Ascending aorta (tissue), 2 donors: ENCODE data around the gene CPD. TPM values are rescaled to one million over a fixed set of nuclear protein-coding genes. Genes with fewer than 3 reads are reported as not detected.

ENCODE experiments used
- DNase-seq, 2 donors: peaks; one replicate each; pipeline ENCODE4 v3.0.0-alpha.2; 2019; ENCODE audit warnings: low spot score in 2 of 2
- H3K27ac ChIP-seq, 2 donors: fragments of 200-600 bp; sonication (generic); one replicate each; pipeline ENCODE4 v1.5.1; 2016 to 2017; ENCODE audit warnings: mild to moderate bottlenecking in 1 of 2
- H3K27me3 ChIP-seq: fragments of 200-600 bp; sonication (generic); one replicate; pipeline ENCODE4 v1.5.1; 2017
- H3K36me3 ChIP-seq, 2 donors: fragments of 200-600 bp; sonication (generic); one replicate each; pipeline ENCODE4 v1.5.1; 2016
- H3K4me1 ChIP-seq, 2 donors: fragments of 200-600 bp; sonication (generic); one replicate each; pipeline ENCODE4 v1.5.1; 2016 to 2017; ENCODE audit warnings: mild to moderate bottlenecking in 1 of 2
- H3K4me3 ChIP-seq, 2 donors: fragments of 200-600 bp; sonication (generic); one replicate each; pipeline ENCODE4 v1.5.1; 2016 to 2017; ENCODE audit warnings: mild to moderate bottlenecking in 1 of 2
- H3K9me3 ChIP-seq, 2 donors: fragments of 200-600 bp; sonication (generic); one replicate each; pipeline ENCODE4 v1.5.1; 2016
- intact Hi-C: fragments of 100-400 bp; cut with DNase I; formaldehyde crosslinking; loops from one replicate; pipeline ENCODE4 v1.15.1; 2023
- total RNA-seq: library from RNA; depleted of rRNA; stranded (reverse); fragments of >200 nt; gene quantifications from one replicate; pipeline ENCODE4 v1.1.0, GENCODE V29; 2016
- TF ChIP-seq, protein P1 (sequence below), 3 experiments: fragments of 200-600 bp in 2 of 3; fragments of 450-650 bp in 1 of 3; sonication (generic) in 2 of 3; IDR thresholded peaks; one replicate each; pipeline ENCODE4 v1.5.1; 2016 to 2019; ENCODE audit warnings: antibody characterized with exemption in 3 of 3, mild to moderate bottlenecking in 1 of 3, moderate library complexity in 1 of 3

CPD gene
- total RNA-seq, 1 donor from 2014 or later, result 141 TPM

DNA sequence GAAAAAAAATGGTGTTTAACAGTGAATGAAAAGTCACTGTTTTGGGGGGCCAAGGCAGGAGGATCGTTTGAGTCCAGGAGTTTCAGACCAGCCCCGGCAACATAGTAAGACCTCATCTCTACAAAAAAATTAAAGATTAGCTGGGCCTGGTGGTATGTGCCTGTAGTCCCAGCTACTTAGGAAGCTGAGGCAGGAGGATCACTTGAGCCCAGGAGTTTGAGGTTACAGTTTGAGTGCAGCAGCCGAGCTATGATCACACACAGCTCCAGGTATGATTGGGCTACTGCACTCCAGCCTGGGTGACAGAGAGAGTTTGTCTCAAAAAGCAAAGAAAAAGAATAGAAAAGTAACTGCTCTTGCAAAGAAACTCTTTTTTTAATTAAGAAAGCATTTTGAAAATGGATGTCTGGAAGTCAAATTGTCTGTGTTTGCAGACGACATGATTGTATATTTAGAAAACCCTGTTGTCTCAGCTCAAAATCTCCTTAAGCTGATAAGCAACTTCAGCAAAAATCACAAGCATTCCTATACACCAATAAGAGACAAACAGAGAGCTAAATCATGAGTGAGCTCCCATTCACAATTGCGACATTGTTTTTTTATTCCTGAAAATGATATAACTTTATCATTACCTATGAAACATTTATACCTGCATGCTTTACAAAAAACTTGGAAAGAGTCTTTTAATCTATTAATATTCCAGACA, 20.5 kb upstream of the CPD start:
- TF ChIP-seq, protein P1, sequence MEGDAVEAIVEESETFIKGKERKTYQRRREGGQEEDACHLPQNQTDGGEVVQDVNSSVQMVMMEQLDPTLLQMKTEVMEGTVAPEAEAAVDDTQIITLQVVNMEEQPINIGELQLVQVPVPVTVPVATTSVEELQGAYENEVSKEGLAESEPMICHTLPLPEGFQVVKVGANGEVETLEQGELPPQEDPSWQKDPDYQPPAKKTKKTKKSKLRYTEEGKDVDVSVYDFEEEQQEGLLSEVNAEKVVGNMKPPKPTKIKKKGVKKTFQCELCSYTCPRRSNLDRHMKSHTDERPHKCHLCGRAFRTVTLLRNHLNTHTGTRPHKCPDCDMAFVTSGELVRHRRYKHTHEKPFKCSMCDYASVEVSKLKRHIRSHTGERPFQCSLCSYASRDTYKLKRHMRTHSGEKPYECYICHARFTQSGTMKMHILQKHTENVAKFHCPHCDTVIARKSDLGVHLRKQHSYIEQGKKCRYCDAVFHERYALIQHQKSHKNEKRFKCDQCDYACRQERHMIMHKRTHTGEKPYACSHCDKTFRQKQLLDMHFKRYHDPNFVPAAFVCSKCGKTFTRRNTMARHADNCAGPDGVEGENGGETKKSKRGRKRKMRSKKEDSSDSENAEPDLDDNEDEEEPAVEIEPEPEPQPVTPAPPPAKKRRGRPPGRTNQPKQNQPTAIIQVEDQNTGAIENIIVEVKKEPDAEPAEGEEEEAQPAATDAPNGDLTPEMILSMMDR (IDR thresholded peaks at IDR 0.05), result no peak
- Histone ChIP-seq H3K36me3 (no peaks in the 10 kb centered on the region), H3K27me3 (no peaks in the 10 kb centered on the region), H3K4me1 (no peaks in the 10 kb centered on the region), H3K4me3 (no peak overlapping the region), H3K27ac (no peak overlapping the region), H3K9me3 (peaks cover 0 to 7% of the 10 kb centered on the region in 2 donors)
- DNase-seq, result no peak
- intact Hi-C loops, result no loop called here

DNA sequence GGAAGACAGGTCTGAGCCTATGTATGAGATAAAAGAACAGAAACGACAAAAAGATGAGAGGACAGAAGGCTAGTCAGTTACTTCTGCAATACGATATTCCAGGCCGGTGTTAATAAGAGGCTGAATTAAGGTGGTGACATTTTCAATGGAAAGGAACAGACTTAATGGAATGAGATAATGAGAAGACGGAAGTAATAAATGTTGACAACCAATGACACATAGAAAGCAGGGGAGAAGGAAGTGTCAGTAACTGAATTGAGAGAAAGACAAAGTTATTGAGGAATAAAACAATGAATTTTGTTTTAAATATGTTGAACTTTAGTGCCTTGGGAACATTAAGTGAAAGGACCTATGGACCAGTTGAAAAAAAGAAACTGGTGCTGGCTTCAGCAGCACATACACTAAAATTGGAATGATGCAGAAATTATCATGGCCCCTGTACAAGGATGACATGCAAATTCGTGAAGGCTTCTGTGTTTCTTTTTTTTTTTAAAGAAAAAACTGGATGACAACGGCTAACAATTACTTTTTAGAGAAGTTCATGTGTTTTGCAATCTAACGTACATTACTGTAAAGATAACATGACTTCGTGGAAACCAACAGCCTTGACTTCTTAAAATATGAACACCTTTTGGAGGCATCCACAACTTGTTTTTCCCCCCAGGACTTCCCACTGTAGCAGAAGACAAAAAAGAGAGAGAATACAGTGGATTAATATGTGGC, 18.5 kb upstream of the CPD start:
- no peak for DNase-seq
- no peak overlapping the region for H3K27ac ChIP-seq
- no peak overlapping the region for H3K4me3 ChIP-seq
- no peaks in the 10 kb centered on the region for H3K27me3 ChIP-seq
- H3K9me3 ChIP-seq, result peaks cover 0 to 7% of the 10 kb centered on the region in 2 donors
- intact Hi-C loops, result no loop called here
- H3K36me3 ChIP-seq, result no peaks in the 10 kb centered on the region
- H3K4me1 ChIP-seq, result no peaks in the 10 kb centered on the region
- TF ChIP-seq, protein P1 (IDR thresholded peaks at IDR 0.05), result no peak

DNA sequence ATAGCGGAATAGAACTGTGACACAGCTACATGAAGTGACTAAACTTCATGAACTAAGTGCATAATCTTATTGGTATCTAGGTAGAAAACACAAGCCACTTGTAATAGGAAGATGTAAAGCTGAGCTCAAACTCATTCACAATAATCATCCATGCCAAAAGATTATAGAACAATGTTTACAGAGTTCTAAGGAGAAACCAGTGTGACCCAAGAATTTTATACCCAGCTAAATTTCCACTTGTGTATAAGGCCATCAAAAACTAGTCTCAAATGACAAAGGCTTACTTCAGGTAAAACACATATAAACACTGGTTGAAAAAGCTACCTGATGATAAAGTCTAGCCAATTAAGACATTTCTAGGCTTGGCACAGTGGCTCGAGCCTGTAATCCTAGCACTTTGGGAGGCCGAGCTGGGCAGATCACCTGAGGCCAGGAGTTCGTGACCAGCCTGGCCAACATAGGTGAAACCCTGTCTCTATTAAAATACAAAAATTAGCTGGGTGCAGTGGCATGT, 16.9 kb upstream of the CPD start:
- intact Hi-C loops, result no loop called here
- peaks cover 0 to 7% of the 10 kb centered on the region in 2 donors for H3K9me3 ChIP-seq
- H3K4me3 ChIP-seq, result no peak overlapping the region
- DNase-seq, result no peak
- no peaks in the 10 kb centered on the region for H3K27me3 ChIP-seq
- H3K36me3 ChIP-seq, result no peaks in the 10 kb centered on the region
- TF ChIP-seq, protein P1 (IDR thresholded peaks at IDR 0.05), result no peak
- H3K4me1 ChIP-seq, result no peaks in the 10 kb centered on the region
- H3K27ac ChIP-seq, result no peak overlapping the region

DNA sequence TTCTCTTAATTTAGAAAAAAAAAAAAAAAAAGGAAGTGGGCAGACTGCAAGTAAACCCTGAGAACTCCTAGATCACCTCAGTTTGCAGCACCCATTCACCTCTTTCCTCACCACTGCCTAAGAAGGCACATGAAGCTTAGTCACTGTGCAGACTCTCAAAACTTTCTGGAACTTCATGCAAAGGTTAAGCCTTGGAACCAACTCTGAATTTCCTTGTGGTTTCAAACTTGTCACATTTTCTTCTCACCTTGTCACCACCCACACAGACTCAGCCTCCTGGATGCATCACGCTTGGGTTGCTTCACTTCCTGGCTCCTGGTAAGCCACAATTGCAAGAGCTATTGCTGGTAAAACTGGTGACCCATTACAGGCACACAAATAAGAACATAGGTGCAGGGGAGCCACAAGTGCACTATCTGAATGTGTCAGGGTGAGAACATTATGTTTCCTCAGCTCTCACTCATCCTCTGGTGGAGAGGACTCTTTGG, 15.0 kb upstream of the CPD start:
- TF ChIP-seq, protein P1 (IDR thresholded peaks at IDR 0.05), result no peak
- H3K27ac ChIP-seq, result no peak overlapping the region

DNA sequence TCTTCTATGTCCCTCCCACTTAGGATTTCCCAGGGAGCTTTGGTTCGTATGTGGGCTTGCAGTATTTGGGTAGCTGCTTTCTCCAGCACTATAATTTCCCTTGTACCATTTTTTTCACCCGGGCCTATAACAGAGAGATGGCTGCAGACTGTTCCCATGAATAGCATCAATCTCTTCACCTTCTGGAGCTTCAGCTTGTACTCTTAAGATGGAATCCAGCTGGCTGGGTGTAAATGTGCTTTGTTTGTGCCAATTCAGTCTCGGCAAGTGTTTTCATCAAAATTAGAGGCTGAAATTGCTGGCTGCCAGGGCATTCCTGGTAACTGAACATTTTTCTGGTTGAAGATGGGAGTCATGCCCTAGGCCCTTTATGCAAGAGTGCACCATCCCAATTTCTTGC, 12.2 kb upstream of the CPD start:
- Histone ChIP-seq H3K27me3 (no peaks in the 10 kb centered on the region), H3K4me1 (no peaks in the 10 kb centered on the region), H3K36me3 (no peaks in the 10 kb centered on the region), H3K9me3 (peaks cover 0 to 3% of the 10 kb centered on the region in 2 donors), H3K4me3 (no peak overlapping the region), H3K27ac (no peak overlapping the region)
- DNase-seq, result no peak
- TF ChIP-seq, protein P1 (IDR thresholded peaks at IDR 0.05), result no peak
- intact Hi-C loops, result no loop called here

More for the DNA sequence above, 15.0 kb upstream of the CPD start:
- H3K27me3 ChIP-seq, result no peaks in the 10 kb centered on the region
- no peak for DNase-seq
- no peak overlapping the region for H3K4me3 ChIP-seq
- peaks cover 0 to 7% of the 10 kb centered on the region in 2 donors for H3K9me3 ChIP-seq
- H3K36me3 ChIP-seq, result no peaks in the 10 kb centered on the region
- intact Hi-C loops, result no loop called here
- no peaks in the 10 kb centered on the region for H3K4me1 ChIP-seq
